Activated gamma-delta T cell (primary cell): ENCODE data around the gene BIRC7.

ENCODE experiments used
- DNase-seq: peaks from one replicate; lab custom pipeline; 2025; lab: John Stamatoyannopoulos, UW
- total RNA-seq, 2 donors: gene quantifications; one replicate each; lab custom pipeline; 2026; lab: John Stamatoyannopoulos, UW

The BIRC7 gene, protein sequence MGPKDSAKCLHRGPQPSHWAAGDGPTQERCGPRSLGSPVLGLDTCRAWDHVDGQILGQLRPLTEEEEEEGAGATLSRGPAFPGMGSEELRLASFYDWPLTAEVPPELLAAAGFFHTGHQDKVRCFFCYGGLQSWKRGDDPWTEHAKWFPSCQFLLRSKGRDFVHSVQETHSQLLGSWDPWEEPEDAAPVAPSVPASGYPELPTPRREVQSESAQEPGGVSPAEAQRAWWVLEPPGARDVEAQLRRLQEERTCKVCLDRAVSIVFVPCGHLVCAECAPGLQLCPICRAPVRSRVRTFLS
- 0.05 to 0.17 reads per million in 2 donors for total RNA-seq

DNA sequence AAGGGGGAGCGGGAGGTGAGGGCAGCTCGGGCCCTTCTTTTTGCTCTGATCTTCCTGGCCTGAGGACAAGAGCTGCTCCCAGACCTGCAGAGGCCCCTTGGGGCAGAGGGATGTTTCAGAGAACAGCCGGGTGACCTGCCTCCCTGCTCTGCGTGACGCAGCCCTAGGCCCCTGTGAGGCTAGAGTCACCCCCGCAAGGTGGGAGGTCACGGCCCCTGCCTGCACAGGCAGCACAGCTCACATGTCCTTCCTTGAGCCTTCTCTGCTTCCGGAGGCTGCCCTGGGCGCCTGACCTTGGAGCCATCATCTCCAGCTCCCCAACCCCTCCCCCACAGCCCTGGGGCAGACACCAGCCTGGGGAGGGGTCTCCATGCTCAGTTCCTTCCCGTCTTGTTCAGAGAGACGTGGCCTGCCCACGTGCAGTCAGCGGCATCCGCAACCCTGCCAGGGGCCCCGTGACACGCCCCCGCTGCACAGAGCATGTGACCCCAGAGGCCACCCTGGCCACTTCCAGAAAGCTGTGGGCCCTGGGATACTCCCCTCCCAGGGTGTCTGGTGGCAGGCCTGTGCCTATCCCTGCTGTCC, at the start of gene BIRC7:
Gene BIRC7 (plus strand): TSS at position 507 of the 585 bp plus-strand sequence. CDS start 192 bp downstream, outside the sequence.
- no peak for DNase-seq

DNA sequence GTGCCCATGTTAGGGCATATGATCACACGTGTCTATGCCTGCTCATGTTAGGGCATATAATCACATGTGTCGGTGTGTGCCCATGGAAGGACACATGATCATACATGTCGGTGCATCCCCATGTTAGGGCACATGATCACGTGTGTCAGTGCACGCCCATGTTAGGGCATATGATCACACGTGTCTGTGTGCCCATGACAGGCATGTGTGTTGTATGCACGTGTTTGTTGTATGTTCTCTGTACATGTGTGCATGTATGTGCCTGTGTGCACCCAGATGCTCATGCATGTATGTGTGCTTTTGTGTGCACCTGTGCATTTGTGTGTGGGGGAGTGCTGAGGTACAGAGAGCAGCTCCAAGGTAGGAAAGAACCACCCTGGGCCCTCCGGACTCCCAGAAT, 49.6 kb upstream of the BIRC7 start:
- DNase-seq: no peak

DNA sequence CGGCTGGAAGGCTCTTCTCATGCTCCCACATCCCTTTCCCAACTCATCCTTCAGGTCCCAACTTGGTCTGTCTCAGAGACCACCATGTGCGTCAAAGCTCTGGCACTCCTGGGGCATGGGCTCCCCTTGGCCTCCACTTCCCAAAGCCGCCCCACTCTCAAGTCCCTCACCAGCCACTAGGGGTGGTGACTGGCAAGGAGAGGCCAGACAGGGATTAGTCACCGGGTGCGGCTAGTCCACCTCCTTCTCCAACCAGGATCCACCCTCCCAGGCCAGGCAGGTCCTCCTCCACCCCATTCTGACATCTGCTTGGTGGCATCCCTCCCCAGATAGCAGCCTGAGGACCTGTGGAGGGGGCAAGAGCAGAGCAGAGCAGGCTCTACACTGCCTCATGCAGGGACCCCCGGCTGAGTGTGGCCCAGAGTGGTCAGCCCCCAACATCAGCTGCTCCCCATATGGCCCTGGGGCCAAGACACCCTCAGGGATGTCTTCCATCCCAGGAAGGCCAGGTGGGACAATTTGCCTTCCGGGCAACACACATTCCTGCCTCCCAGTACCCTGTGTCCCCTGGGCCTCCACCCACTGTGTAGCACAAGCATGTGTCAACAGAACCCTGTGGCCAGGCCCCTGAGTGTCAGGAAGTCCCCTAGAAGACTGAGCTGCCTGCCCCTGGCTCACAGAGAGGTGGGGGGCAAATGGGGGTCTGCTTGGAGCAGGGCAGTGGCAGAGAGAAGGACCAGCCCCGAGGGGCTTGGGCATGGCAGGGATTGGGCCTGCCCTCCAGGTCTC, 49.0 kb upstream of the BIRC7 start:
- DNase-seq: no peak

DNA sequence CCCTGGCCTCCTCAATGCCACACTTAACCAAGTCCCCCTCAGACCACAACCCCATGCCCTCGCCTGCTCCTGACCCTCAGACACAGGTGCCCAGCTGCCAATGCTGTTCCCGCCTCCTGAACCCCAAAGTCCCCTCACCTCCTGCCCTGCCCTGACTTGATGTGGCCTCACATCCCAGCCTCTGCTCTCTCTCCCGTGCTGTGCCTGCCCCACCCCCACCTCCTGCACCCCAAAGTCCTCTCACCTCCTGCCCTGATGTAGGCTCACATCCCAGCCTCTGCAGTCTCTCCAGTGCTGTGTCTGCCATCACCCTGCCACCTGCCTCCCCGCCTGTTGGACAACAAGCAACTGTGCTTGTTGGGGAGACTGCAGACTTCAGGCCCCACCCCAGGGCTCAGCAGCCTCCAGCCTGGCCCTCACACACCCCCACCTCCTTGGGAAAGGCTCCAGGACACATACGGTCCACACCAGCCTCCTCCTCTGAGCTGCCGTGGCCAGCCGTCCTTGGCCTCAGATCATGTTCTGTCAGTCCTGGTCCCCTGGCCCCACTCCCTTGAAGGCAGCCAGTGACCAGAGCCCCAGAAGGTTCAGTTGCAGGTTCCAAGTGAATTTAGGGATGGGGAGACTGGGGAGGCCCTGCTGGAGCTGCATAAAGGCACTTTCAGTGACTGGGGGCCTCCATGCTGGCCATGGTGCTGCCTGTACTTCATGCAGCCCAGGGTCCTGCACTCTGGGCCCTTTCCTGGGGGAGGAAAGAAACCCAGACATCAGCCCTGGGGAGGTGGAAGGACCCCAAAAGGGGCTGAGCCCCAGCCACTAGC, 48.2 kb upstream of the BIRC7 start:
- no peak for DNase-seq

DNA sequence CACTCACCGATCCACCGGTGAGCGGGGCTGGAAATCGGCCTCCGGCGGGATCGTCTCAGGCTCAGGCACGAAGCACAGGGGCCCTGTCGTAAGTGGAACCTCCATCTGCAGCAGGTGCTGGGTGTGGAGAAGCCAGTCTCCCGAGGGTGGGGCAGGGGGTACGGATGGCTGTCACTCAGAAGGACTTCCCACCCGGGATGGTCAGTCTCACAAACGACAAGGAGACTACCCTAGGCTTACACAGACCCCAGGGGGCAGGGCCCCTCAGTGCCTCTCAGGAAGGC, 47.6 kb upstream of the BIRC7 start:
- DNase-seq: no peak

DNA sequence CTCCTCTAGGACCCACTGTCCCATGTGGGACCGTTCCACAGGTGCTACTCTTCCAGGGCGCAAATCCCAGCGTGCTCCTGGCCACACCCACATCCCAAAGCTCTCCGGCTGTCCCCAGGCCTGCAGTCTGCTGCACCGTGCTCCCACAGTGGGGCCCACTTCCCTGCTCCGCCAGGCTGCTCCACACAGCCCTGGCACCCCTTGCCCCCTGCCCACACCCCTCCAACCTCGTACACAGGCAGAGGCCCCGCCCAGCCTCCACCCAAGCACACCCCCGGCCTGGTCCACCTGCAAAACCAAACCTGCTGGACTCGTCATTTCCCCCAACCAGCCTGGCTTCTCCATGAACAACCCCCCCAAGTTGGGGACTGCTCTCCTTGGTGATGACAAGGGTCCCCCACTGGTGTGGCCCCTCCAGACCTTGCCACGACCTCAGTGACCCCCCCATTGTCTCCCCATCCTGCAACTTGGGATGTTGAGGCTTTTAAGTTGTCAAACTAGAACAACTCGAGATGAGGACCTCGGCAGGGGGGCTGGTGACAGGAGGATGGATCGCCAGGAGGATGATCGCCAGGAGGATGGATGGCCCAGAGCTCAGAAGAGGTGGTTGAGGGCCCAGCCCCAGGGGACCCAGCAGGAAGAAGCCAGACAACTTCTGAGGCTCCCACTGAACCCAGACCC, 46.9 kb upstream of the BIRC7 start:
- DNase-seq: no peak

DNA sequence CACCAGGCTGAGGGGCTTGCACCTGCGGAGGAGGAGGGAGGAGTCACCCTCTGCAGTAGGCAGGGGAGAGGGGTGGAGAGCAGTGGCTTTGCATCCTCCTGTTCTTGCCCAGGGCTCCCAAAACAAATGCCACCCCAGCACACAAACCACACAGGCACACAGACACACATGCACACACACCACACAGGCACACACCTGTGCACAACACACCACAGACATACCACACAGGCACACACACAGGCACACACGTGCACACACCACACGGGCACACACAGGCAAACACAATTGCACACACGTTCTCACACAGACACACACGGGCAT, 46.4 kb upstream of the BIRC7 start:
- DNase-seq: no peak

DNA sequence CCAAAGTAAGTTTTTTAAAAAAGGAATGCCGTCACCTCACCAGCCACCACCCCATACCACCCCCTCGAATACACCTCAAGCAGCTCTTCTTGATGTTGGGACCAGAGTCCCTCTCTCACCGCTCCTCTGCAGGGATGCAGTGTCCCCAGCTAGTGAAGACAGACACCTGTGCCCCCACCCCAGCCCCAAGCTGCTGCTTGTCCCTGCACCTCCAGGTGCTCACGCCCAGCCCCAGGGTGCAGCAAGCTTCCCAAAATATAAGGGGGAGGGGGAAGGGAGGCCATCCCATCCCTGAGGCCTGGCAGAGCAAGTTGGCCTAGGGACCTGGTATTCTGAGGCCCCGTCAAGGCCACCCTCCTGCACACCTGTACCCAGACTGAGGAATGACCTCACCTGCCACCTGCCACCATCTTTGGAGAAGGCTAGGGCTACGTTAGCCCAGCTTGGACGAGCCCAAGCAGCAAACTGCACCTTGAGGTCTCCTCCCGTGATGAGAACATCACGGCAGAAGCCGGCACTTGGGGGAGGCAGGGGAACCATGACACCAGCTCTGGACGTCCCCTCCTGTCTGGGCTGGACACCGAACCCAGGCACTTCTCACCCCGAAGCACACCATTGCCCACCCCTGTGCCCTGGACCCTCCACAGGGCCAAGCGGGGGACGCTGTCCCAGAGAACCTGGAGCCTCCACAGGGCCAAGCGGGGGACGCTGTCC, 45.7 kb upstream of the BIRC7 start:
- no peak for DNase-seq

DNA sequence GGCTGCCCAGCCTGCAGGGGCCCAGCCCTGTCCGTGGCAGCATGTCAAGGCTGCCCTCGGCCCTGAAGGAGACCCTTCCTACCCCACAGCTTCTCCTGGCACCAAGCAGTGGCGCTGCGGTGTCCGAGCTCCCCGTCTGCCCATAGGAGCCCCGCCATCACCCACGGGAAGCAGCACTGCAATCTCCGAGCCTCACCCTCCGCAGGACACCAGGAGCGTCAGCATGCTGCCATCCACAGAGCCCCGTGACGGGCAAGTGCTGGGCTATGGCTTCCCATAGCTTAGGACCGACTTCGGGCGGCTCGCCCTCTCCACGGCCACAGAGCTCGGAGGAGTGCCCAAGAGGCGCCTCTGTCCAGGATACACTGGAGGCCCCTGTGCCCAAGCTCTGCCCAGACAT, 44.9 kb upstream of the BIRC7 start:
- DNase-seq: no peak

DNA sequence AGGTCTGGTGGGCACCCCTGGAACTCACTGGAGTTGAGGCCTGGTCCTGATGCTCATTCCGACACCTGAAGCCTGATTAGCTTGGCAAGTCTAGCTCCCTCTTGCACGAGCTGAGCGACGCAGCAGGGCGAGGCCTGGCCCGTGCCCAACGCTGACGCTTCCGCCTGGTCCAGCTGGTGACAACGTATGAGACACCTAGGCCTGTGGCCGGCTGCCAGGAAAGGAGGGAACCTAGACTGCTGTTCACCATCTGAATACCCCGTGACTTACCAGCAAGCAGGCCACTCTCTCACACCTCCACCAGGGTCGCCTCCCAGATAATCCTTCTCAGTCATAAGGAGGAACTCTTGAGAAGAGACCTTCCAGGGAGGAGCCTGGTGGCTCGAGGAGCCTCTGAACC, 44.3 kb upstream of the BIRC7 start:
- DNase-seq: no peak

DNA sequence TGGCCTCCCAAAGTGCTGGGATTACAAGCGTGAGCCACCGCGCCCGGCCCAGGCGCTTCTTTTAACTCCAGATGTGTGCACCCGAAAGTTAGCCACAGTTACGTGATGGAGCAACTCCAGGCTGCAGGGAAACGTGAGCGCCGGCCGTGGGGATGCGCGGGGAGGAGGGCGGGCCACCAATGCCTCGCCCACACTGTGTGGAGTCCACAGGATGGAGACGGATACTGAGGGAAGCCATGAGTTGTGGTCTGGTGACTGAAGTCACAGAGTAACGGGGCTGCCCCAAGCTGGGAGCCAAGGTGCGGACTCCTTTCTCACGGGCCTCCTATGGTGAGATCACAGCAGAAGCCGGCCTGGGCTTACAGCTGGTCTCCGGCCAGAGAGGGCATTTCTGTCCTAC, 43.0 kb upstream of the BIRC7 start:
- no peak for DNase-seq

DNA sequence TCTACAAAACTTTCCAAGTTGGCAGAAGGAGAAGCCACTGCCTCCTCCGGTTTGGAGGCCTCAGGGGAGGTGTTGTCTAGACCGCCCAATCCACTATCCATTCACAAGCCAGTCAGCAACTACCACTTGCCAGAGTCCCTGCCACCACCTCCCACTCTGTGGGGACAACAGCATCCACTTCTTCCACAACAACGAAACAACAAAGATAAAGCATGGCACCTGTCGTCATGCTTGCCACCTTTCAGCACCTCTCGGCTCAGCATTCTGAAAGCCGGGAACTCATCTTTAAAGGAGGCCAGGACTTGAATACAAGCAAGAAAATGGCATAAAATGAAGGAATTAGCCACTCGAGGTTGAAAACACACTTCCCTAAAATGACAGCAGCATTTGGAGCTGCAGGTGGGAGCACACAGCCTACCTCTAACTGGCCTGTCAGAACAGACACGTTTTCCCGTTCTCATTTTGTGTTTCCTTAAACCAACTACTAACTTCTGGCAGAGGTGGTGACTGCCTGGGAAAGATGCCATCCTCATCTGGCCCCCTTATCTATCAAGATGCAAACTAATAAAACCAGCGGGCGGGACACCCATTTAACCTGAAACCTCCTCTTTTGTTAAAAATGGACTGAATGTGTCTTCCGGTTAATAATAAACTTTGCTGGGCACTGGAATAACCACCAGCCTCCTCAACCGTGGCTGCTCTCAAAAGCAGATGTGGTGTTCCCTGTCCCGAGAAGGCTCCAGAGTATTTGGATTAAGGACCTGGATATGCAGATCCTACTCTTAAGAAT, 41.5 kb upstream of the BIRC7 start:
- DNase-seq: no peak

DNA sequence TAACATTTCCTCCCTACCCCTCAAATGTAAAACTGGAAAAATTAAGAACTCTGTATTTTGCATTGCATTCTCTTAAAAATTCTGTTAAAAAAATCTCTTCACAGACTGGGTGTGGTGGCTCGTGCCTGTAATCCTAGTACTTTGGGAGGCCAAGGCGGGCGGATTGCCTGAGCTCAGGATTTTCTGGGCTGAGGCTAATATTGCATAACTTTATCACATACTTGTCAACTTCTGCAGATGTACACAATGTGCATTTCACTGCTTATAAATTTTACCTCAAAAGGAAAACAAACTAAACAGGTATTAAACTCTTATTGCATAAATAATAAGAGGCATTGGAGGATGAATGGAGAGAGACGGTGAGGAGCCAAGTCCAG, 40.9 kb upstream of the BIRC7 start:
- DNase-seq: no peak

DNA sequence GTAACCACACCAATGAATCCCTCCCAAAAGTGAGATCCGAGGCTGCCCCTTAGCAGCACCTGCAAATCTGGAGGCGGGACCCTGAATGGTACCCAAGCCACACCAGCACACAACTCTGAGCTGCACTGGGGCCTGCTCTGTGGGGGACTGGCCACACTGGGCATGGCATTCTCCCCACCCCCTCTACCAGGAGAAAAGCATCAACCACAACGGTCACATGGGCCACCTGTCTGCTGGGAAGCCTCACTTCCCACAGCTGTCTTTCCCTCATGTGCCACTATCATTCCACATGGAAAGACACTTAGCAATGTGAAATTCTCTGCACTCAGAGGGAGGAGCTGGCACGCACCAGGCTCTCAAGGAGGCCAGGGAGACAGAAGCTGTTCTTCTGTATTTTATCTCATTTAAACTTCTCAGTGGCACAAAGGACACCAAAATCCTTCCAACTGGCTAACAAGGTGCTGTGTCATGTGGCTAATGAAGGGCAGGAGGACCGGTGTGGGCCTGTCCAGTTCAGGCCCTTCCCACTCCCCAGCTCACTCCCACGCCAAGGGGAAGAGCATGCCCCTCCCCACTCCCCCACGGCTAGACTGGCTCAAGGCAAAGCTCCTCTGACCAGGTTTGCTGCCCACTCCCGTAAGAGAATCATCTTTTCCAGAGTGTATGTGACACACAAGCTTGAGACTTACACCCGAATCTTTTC, 38.8 kb upstream of the BIRC7 start:
- DNase-seq: no peak

DNA sequence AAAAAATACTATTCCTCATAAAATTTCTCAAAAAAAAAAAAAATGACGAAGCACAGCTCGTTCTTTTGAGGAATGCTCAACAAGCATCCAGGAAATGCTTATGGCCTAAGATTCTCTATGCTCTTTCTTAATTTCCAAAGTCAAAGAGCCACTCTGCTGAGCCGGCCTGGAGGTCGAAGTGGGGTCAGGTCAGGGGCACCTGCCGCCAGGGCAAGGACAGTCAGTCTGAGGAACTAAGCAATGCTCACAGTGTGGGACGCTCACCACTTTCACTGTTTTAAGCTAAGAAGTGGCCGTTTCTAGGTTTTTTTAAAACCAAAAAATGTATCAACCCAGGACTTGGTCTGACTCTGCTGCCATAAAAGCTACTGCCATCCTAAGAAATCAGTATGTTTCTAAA, 37.1 kb upstream of the BIRC7 start:
- no peak for DNase-seq

DNA sequence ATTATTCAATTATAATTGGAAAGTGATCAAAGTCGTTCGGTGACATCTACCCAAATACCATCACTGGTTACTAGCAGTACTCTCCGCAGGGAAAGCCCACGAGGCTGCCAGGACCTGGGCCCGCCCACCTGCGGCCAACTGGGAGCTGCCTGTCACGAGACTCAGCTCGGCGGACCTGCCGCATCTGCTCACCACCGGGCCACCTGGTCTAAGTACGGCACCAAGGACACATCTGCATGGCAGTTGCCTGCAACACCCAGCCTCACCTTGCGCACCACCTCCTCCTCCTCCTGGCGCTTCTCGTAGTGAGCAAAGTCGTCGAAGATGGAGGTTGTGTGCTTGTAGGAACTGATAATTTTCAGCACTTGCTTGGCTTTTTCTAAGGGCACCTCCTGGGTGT, 33.7 kb upstream of the BIRC7 start:
- no peak for DNase-seq

DNA sequence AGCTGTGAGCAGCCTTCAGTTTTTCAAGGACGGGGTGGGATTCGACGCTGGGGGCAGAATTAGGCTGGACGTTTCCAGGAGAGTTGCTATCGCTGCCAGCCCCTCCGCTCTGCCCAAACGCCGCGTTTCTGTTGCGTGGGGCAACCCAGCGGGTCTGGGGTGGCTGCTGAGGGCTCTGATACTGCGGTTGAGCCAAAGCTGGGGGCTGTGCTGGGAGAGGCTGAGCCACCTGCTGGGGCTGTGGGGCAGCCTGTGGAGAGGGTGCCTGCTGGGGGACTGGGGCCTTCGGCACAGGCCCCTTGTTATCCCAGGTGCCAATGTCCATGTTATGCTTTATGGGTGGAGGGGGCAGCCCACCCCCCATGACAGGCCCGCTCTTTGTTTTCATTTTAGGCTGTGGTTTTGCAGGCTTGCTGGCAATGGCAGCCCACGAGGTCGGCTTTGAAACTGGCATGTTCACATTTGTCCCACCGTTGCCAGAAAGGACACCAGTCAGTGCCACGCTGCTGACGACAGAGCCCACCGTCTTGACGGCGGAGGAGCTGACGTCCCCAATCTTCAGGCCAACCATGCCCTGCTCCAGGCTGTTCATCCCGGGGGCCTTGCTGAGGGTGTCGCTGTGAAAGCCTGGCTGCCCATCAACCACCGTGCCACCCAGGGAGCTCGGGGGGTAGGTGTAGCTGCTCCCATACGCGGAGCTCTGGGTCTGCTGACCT, 32.7 kb upstream of the BIRC7 start:
- no peak for DNase-seq

DNA sequence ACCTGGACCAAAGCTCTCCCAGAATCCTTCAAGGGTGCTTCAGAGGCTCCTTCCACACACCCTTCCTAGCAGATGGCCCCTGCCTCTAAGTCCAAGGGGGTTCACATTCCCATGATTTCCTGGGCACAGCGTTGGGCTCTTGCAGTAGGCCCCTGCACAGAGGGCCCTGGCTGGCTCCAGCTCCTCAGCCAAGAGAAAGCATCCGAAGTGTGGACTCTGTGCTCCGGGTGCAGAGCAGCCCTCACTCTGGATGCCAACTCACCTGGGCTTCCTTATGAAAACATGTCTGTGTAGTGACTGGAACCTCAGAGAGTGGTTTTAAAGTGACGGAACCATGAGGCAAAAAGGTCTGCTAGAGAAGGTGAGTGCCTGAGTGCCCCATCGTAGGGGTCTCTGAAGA, 31.3 kb upstream of the BIRC7 start:
- DNase-seq: no peak

DNA sequence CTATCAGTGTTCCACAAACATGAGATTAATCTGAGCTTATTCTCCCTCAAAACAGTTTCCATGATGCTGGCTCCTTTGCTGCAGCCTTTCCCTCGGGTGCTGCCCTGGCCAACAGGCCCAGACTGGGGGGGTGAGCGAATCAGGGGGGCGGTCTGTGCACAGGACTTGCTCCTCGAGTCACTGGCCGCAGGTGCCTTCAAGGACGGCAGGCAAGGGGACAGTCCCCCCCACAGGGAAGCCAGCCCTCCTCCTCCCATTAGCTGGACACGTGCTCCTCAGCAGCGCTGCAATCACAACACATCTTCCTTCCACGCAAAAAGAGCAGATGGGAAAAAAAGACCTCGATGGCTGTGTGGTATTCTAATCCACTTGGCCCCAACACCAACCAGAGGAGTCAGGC, 29.8 kb upstream of the BIRC7 start:
- DNase-seq: no peak
